K562 (cell line): Measurements from ENCODE around the gene HSP90AA1. TPM values are rescaled to one million over a fixed set of nuclear protein-coding genes. Genes with fewer than 3 reads are reported as not detected.

Experiments
- ETS2 ChIP-seq: IDR thresholded peaks from 2 replicates; pipeline ENCODE4 v1.6.1; 2016; ENCODE audit warnings: borderline replicate concordance, missing genetic modification characterization, mild to moderate bottlenecking, moderate library complexity, missing compliant biosample characterization; ENCODE audit not compliant: poor library complexity, severe bottlenecking
- HMGN3 ChIP-seq: IDR thresholded peaks from 2 replicates; pipeline ENCODE4 v1.6.1; 2011; ENCODE audit warnings: borderline replicate concordance, low read depth, mild to moderate bottlenecking, mixed read lengths, low read length; ENCODE audit not compliant: insufficient read length; ENCODE audit errors: extremely low read depth
- NCOA6 ChIP-seq: fragments of 450-650 bp; IDR thresholded peaks from 2 replicates; pipeline ENCODE4 v1.6.1; 2017; ENCODE audit warnings: mild to moderate bottlenecking
- ZBTB33 ChIP-seq: sonication (generic); formaldehyde crosslinking; IDR thresholded peaks from 2 replicates; pipeline ENCODE4 v1.8.1; 2023; ENCODE audit warnings: mild to moderate bottlenecking, missing genetic modification reagents
- polyA plus RNA-seq, 8 experiments: library from polyadenylated mRNA; depleted of rRNA in 4 of 8; stranded (reverse) in 5 of 8; unstranded in 3 of 8; fragments of >200 nt; fragmentation: Nextera tagmentation in 2 of 8; fragmentation: Illumina TruSeq in 1 of 8; extraction: Ambion mirVana in 2 of 8; extraction: Trizol in 1 of 8; gene quantifications; 2 replicates each; pipeline versions ENCODE4 v1.2.1 to v1.2.3, GENCODE V29; 2011 to 2014; ENCODE audit warnings: inconsistent platforms in 1 of 8, missing spikeins in 1 of 8
- total RNA-seq, 7 experiments: library from RNA; depleted of rRNA in 6 of 7; stranded (reverse); fragments of >200 nt in 6 of 7; fragmentation: Illumina TruSeq in 2 of 7; extraction: Trizol in 2 of 7; gene quantifications; 2 replicates each; pipeline versions ENCODE4 v1.2.1 to v1.2.3, GENCODE V29; 2011 to 2021; ENCODE audit warnings: low replicate concordance in 1 of 7
- TF ChIP-seq, protein P1 (sequence below): sonication (generic); formaldehyde crosslinking; IDR thresholded peaks from 2 replicates; pipeline ENCODE4 v1.9.0; 2022; ENCODE audit warnings: mild to moderate bottlenecking, missing genetic modification reagents

The HSP90AA1 gene
- total and polyA plus RNA-seq, 9 of the 15 experiments (the other 6 are each of a cell fraction or from before 2014, with no cell fraction given) = 377 to 1,731 (median 879) TPM

DNA sequence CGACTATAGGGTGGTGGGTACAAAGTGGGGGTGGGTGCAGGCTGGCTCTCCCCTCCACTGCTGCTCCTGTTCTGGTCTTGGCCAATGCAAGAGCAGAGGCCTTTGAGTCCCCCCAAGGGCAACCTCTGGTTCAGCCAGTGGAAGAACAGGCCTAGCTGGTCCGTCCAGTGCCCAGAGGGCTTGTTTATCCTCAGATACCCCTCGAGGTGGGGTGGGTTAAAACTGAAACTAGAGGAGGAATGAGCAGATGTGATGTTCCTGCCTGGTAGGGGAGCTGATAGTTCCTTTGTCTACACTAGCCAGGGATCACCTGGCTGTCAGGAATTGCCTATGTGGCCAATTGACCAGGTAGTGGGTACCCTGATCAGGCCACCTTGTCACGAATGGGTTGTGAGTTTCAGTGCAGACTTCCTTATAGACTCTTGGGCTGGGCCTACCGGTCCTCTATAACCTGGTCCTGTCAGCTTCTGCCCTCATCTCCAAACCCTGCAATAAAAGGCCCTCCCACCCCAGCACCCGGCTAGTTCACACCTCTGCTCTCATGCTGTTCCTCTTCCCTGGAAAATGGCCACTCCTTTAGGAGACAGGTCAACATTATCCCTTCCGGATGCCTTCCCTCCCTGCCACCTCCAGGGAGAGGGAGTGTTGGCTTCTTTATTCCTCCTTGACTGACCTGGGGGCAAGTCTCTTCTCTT lies 10.7 kb upstream of the HSP90AA1 start (continued):
- TF ChIP-seq HMGN3 (no peak), ZBTB33 (CRISPR knock-in tag) (no peak), NCOA6 (no peak), ETS2 (tag) (no peak)
- TF ChIP-seq, protein P1, sequence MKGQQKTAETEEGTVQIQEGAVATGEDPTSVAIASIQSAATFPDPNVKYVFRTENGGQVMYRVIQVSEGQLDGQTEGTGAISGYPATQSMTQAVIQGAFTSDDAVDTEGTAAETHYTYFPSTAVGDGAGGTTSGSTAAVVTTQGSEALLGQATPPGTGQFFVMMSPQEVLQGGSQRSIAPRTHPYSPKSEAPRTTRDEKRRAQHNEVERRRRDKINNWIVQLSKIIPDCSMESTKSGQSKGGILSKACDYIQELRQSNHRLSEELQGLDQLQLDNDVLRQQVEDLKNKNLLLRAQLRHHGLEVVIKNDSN (CRISPR knock-in tag) = no peak
